D721Med (cell line): ENCODE data around the gene GPR137C.
A peak's percentile ranks its signal among the peaks of the same experiment; 100 is the strongest.

Experiments used
- DNase-seq: peaks from one replicate; pipeline ENCODE4 v3.0.0; 2011; ENCODE audit warnings: low spot score; ENCODE audit not compliant: insufficient read length
- FAIRE-seq: peaks from 2 replicates; lab custom pipeline; 2011; peaks lifted over from hg19 to GRCh38; lab: Jason Lieb, UNC
- TF ChIP-seq, protein P1 (sequence below): IDR thresholded peaks from 2 replicates; pipeline ENCODE4 v1.5.1; 2012; ENCODE audit warnings: mild to moderate bottlenecking, control low read depth; ENCODE audit not compliant: insufficient read depth; ENCODE audit errors: missing control alignments

GPR137C gene

DNA sequence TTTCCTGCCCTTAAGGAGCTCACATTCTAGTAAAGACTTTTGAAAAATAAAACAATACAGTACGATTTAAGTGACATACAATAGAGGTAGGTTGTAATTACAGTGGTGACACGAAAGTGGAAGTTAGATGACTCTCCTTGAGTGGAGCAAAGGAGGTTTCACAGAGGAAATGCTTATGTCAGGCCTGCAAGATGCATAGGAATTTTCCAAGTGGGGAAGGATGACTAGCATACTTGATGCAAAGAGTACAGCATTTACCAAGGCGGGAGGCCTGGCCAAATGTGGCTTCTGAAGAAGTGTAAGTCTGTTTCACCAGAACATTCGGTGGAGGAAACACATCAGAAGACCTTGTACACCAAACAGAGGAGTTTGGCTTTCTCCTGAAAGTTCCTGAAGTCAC, 87.5 kb downstream of the GPR137C start:
- DNase-seq (no peak), FAIRE-seq (no peak)
- TF ChIP-seq, protein P1, sequence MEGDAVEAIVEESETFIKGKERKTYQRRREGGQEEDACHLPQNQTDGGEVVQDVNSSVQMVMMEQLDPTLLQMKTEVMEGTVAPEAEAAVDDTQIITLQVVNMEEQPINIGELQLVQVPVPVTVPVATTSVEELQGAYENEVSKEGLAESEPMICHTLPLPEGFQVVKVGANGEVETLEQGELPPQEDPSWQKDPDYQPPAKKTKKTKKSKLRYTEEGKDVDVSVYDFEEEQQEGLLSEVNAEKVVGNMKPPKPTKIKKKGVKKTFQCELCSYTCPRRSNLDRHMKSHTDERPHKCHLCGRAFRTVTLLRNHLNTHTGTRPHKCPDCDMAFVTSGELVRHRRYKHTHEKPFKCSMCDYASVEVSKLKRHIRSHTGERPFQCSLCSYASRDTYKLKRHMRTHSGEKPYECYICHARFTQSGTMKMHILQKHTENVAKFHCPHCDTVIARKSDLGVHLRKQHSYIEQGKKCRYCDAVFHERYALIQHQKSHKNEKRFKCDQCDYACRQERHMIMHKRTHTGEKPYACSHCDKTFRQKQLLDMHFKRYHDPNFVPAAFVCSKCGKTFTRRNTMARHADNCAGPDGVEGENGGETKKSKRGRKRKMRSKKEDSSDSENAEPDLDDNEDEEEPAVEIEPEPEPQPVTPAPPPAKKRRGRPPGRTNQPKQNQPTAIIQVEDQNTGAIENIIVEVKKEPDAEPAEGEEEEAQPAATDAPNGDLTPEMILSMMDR = no peak

- TF ChIP-seq, protein P1 = no peak
- DNase-seq (no peak), FAIRE-seq (no peak)
Observed at GRCh38 chr14:52641745-52642144, 89.1 kb downstream of the GPR137C start.

GRCh38 chr14:52649511-52649910, 96.9 kb downstream of the GPR137C start:
- no peak for DNase-seq
- TF ChIP-seq, protein P1 = no peak
- FAIRE-seq = no peak

GRCh38 chr14:52650774-52651173, 98.1 kb downstream of the GPR137C start:
- no peak for FAIRE-seq

DNA sequence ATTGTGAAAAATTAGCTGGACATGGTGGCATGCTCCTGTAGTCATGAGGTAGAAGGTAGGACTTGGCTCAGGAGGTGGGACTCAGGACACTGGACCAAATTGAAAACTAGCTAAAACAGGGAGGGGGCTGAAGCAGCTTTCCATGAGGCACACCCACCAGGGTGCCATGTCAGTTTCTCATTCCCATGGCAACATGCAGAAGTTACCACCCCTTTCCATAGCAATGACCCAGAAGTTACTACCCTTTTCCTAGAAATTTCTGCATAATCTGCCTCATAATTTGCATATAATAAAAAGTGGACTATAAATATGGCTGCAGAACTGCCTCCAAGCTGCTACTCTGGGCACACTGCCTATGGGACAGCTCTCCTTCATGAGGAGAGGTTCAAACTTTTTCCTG, 104.3 kb downstream of the GPR137C start:
- no peak for FAIRE-seq
- TF ChIP-seq, protein P1 = no peak
- DNase-seq = no peak

More at GRCh38 chr14:52650774-52651173, 98.1 kb downstream of the GPR137C start:
- DNase-seq = no peak
- TF ChIP-seq, protein P1 = peak; percentile 42

- TF ChIP-seq, protein P1 = no peak
- FAIRE-seq = no peak
- DNase-seq = no peak
Observed at GRCh38 chr14:52660325-52660724, 107.7 kb downstream of the GPR137C start.

GRCh38 chr14:52660832-52661231, 108.2 kb downstream of the GPR137C start:
- no peak for FAIRE-seq

More at GRCh38 chr14:52660832-52661231, 108.2 kb downstream of the GPR137C start:
- TF ChIP-seq, protein P1 = no peak
- no peak for DNase-seq
